Adipose tissue (tissue), 3 donors: ENCODE data around the gene KRTAP5-1. TPM values are rescaled to one million over a fixed set of nuclear protein-coding genes. Genes with fewer than 3 reads are reported as not detected.

Experiments used
- H3K27ac ChIP-seq: one replicate; pipeline ENCODE4 v1.5.1; 2013; ENCODE audit warnings: low read depth, low read length
- WGBS, 3 donors: extraction: QIAGEN DNeasy Blood & Tissue Kit; methylation state at CpG; one replicate each; pipeline ENCODE4 v1.1.7; 2013; 5-methylcytosine and 5-hydroxymethylcytosine counted together
- polyA plus RNA-seq, 3 donors: library from polyadenylated mRNA; stranded (reverse); fragments of 200-250 nt; gene quantifications; one replicate each; pipeline ENCODE4 v1.2.3, GENCODE V29; 2013
- donor health status: healthy with polysubstance abuse.
- donor health status: Bipolar disorder and iron deficiency.
- donor health status: healthy.

KRTAP5-1 gene
- polyA plus RNA-seq, 3 donors, result not detected

DNA sequence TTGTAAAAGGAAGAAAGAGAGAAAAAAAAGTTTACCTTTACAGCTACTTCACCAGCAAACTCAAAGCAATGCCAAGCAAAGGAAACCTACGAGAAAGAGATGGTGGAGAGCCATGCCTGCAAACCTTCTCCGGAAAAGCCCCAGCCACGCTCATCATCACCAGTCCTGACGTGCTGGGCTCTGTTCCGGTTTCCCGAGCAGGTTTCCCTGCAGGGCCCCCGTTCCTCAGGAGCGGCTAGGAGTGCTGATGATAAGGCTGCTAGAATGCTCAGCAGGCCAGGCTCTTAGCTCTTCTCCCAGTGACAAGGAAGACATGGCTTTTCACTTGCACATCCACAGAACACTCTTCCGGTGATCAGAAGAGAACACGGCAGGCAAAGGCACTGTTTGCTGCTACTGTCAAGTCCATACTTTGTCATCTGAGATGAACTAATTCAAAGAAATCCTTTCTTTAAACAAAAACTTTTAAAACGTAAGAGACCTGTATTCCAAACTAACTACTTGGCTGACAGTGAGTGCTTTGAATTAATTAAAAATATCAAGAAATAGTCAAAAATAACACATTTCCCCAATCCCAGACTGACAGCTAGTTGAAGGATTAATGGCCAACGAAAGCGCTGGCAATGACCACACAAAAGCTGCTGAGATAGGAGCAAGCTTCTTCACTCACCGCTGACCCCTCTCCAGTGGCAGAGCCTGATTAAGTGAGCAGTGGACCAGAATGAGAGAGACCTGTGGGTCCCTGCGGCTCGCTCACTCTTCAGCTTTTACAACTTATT, 48.8 kb downstream of the KRTAP5-1 start:
- WGBS, 3 donors, result 74 to 77% (median 76%) methylated on average over 16 of the region's 16 CpGs
- H3K27ac ChIP-seq, result no peak overlapping the region

DNA sequence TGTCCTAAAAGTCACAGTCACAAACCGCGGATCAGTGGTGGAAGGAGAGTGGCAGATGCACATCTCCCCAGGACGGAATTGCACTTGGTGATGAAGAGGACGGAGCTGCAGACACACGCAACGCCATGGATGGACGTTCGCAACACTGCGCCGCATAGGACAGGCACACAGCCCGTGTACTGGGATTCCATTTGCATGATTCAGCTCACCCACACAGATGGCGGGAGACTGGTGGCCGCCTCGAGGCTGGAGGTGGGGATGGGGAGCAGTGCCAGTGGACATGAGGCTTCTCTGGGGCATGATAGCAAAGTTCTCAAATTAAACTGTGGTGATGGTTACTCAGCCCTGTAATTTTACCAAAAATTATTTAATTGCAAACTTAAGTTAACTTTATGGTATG, 50.4 kb downstream of the KRTAP5-1 start:
- H3K27ac ChIP-seq, result no peak overlapping the region
- WGBS, 3 donors, result 85 to 90% (median 89%) methylated on average over 14 of the region's 14 CpGs

Other genes with a start within 250 kb of the KRTAP5-1 start
- 10 to 100 TPM in 1 of 3 donors, under 1 TPM in 2; 0.67 to 50.2 (median 0.82) TPM for gene BRSK2, start 195.3 kb downstream of the KRTAP5-1 start, polyA plus RNA-seq
- gene MOB2, start 98.5 kb downstream of the KRTAP5-1 start, polyA plus RNA-seq, result 10 to 100 TPM; 31.9 to 51.6 (median 41.2) TPM
- 1 to 10 TPM; 4.2 to 7.5 (median 4.3) TPM for gene DUSP8, start 13.0 kb downstream of the KRTAP5-1 start, polyA plus RNA-seq
- under 1 TPM in 1 of 3 donors, not detected in 2; 0.18 TPM for gene KRTAP5-2, start 13.0 kb upstream of the KRTAP5-1 start, polyA plus RNA-seq
- not detected for gene KRTAP5-3, start 23.2 kb upstream of the KRTAP5-1 start, polyA plus RNA-seq
- gene KRTAP5-4, start 36.9 kb upstream of the KRTAP5-1 start, polyA plus RNA-seq, result not detected
- not detected for gene KRTAP5-5, start 44.5 kb upstream of the KRTAP5-1 start, polyA plus RNA-seq
- gene KRTAP5-6, start 111.9 kb upstream of the KRTAP5-1 start, polyA plus RNA-seq, result not detected
- gene IFITM10, start 165.3 kb upstream of the KRTAP5-1 start, polyA plus RNA-seq, result 1 to 10 TPM in 1 of 3 donors, under 1 TPM in 1, not detected in 1; 0.16 to 1.3 TPM
- 100 to 1,000 TPM; 296 to 496 (median 355) TPM for gene CTSD, start 178.6 kb upstream of the KRTAP5-1 start, polyA plus RNA-seq
- gene SYT8, start 249.7 kb upstream of the KRTAP5-1 start, polyA plus RNA-seq, result 1 to 10 TPM in 1 of 3 donors, under 1 TPM in 1, not detected in 1; 0.31 to 7.6 TPM